Transverse colon (tissue), 3 donors: ENCODE results near the gene DDX54.

Experiments used
- POLR2A ChIP-seq: fragments of 450-650 bp; IDR thresholded peaks from one replicate; pipeline ENCODE4 v1.6.1; 2016; ENCODE audit warnings: antibody characterized with exemption, mild to moderate bottlenecking, moderate library complexity
- TF ChIP-seq, protein P1 (sequence below), 5 experiments: fragments of 200-600 bp in 3 of 5; fragments of 450-650 bp in 2 of 5; sonication (generic) in 3 of 5; IDR thresholded peaks; 1 replicate in 2 of 5; 2 replicates in 3 of 5; pipeline ENCODE4 v1.5.1; 2016 to 2017; ENCODE audit warnings: antibody characterized with exemption in 5 of 5, inconsistent platforms in 3 of 5, mild to moderate bottlenecking in 2 of 5, moderate library complexity in 1 of 5

DNA sequence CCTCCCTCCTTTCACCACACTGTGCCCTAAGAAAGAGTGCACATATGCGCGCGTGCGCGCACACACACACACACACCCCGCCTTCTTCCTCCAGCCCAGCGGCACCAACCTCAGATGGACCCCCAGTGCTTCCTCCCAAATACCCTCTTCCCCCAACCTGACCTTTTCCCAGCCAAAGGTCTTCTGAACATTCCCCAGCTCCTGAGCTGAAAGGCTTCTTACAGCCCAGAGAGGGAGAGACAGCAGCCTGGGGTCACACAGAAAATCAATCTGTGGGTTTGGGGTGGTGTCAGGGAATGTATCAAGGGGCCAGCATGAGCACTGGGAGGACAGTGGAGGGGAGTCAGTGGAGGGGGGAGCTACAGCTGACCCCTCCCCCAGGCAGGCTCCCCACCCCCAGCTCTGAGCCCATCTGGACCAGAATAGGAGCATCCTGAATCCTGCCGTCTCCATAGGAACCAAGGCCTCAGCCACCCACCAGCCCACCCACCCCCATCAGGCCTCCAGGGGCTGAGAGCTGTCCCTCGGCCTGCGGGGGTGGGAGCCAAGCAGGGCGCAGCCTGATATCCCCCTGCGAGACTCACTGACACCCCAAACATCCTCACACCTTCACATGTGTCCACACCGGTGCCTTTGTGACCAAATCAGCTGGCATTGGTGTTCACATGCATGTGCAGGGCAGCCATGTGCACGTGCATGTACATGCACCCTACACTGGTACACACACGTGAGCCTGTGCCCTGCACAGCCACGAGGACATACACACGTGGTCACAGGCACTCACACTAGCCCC, 55.4 kb downstream of the DDX54 start:
- no peak for TF ChIP-seq POLR2A
- TF ChIP-seq, protein P1, sequence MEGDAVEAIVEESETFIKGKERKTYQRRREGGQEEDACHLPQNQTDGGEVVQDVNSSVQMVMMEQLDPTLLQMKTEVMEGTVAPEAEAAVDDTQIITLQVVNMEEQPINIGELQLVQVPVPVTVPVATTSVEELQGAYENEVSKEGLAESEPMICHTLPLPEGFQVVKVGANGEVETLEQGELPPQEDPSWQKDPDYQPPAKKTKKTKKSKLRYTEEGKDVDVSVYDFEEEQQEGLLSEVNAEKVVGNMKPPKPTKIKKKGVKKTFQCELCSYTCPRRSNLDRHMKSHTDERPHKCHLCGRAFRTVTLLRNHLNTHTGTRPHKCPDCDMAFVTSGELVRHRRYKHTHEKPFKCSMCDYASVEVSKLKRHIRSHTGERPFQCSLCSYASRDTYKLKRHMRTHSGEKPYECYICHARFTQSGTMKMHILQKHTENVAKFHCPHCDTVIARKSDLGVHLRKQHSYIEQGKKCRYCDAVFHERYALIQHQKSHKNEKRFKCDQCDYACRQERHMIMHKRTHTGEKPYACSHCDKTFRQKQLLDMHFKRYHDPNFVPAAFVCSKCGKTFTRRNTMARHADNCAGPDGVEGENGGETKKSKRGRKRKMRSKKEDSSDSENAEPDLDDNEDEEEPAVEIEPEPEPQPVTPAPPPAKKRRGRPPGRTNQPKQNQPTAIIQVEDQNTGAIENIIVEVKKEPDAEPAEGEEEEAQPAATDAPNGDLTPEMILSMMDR (IDR thresholded peaks at IDR 0.05) = no peak
